Stimulated activated CD8-positive, alpha-beta memory T cell treated with anti-CD3 and anti-CD28 coated beads, Interleukin-2, amount 100 ng/mL, for 1 hour (primary cell): ENCODE results near the gene CDH12.
"Not testable (repeated sequence)": the region's sequence is repeated elsewhere in the genome, so short reads cannot be mapped to it uniquely, and the experiment has no call there.

Experiments
- DNase-seq, 2 donors: peaks; one replicate each; pipeline ENCODE4 v3.0.0-alpha.2; 2020; ENCODE audit warnings: low read depth in 2 of 2

The CDH12 gene

DNA sequence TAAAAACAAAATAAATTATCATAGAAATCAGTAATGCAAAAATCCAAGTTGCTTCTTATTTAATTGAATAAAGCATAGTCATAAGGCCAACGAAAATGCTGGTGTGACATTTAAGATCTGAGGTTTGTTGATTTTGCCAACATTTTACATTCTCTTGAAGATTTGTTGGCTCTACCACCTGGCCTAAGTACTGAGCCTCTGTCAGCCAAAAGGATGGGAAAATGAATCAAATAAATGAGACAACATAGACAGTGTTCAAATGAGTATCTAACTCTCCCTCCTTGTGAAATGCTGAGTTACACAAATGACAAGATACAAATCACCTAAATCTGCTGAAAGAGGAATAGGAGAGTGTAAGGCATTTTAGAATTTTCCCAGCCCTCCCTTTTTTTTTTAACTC, 575.0 kb downstream of the CDH12 start:
- no peak for DNase-seq

DNA sequence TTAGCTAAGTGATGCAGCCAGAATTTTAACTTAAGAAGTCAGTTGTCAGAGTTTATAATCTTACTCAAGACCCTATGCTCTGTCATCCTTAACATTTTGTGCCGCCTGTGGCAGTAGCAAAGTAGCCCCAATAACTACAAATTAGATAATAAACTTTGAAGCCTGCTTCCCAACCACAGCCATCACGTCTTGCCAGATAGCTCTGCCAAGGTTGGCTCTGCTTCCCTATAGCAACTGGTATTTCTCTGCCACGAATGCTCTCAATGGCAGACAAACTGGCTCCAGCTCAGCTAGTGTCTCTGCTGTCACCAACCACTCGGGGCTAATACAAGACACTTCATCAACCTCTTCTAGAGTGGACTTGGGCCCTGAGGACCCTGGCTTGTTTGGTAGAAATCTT, 576.1 kb downstream of the CDH12 start:
- no peak for DNase-seq

DNA sequence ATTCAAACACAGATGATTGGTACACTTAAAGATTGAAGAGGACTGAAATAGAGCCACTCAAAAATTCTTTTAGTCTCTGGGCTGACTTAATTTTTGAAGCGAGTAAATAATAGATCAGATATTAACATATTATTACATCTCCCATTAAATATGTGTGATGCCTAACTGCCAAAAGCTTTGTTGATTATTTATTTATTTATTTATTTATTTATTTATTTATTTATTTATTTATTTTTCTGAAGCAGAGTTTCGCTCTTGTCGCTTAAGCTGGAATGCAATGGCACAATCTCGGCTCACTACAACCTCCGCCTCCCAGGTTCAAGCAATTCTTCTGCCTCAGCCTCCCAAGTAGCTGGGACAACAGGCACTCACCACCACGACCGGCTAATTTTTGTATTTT, 587.3 kb downstream of the CDH12 start:
- not testable (repeated sequence) for DNase-seq

DNA sequence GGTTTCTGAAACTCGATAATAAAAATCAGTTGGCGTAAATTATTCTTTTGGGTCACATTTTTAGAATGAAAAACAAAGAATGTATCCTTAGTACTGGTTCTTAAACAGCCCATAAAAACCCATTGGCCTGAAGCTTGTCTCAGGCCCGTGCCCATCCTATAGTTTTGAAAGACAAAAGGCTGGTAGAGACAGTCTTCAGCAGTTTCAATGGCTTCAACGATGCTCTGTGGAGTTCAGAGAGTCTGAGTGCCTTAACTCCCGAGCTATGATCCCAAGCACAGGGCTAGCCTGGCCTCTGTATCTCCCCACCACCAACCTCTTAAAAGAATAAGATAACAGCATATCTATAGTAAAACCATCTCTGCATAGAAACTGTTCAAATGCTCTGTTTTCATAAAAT, 595.0 kb downstream of the CDH12 start:
- no peak for DNase-seq

DNA sequence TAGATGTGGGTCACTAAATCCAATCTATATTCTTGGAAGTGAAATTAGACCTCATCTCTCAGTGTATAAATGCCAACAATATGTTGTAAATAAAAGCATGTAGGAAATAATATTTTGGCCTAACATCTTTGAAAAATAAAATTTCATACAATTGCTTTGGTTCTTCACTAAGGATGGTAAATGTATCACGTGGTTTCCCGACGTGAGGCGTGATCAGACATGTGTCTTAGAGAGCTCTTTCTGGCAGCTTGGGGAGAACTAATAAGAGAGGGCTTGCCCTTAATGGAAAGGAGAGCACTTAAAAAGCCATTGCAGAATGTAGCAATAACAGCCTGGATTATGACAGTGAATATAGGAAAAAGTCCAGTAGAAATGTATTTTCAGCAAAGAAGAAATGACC, 602.6 kb downstream of the CDH12 start:
- no peak for DNase-seq

DNA sequence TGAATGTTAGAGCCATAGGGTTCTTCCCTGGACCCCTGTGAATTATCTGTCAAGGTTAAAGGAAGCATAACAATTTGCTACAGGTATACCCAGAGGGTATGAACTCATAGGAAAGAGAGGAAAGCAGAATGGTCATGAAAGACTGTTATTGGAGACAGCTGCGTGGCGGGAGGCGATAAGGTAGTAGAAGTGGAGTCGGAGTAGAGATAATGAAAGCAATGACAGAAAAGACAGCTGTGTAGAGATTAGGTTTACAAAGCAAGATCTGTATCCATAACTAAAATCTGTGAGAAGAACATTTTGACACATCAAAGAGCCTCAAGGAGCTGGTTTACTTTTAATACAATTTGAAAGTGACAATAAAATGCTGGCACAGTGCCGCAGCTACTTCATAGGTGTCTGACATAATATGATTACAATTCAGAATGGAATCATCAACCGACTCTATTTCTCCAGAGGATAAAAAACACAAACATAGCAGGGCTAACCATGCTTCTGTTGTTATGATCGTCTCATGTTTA, 603.9 kb downstream of the CDH12 start:
- DNase-seq, result no peak

DNA sequence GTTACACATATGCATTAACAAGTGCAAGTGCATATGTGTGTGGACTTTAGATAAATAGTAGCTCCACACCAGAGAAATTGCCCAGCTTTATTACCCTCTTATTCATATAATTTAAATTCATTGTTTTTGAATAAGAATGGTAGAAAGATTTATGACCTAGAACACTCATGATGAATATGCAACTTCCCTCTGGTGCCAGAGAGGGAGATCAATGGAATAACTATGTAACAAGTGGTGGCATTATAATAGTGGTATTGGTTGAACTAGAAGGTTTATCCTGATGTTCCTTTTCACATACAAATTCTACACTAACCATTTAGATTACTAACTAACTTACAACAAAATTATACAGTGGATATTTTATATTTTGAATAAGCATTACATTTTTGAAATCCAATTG, 607.4 kb downstream of the CDH12 start:
- DNase-seq, result no peak

DNA sequence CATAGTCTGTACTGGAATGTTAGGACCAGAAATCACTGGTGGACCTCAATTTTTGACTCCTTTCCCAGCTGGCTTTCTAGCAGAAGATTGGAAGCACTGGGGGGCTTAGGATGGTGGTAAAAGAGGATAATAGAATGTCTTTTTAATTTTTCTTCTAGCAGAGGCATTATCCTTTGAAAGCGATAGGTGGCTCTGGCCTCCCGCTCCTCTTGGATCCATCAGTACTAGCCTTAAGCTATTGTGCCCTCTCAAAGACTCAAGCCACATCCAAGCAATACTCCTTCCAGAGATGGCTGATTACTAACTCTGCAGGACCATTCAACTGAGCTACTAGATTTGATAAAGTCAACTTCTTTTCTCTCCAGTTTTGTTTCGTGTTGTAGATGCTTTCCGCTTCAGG, 610.6 kb downstream of the CDH12 start:
- DNase-seq, result no peak

DNA sequence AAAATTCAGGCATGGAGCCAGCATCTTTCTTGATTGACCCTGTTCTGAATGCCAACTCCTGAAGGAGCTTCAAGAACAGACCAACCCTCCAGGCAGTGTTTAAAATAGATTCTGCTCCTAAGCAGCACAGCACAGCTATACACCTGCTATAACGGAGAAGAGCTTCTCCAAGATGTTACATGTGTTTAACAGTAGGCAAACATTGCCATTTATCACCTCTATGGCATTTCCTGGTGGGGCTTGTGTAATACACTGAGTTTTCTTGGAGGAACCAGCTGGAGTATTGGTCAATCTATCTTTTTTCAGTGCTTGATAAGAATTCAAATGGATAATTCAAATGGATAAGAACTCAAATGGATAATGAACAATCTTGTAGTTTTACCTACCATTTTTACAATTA, 615.1 kb downstream of the CDH12 start:
- DNase-seq, result no peak

DNA sequence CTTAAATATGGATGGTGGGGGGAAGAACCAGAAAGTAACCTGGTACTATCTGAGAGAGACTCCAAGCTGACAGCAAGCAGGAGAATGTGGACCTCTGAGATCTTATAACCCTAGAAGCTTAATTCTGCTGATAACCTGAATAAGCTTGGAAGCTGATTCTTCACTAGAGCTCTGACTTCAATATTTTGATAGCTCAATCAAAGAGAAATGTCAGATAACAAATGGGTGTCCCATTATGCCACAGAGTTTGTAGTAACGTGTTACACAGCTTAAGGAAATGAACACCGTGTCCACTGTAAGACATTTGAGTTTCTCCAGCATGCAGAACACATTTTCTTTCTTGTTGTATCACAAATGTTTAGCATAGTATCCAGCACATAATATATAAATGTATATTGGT, 626.7 kb downstream of the CDH12 start:
- no peak for DNase-seq

DNA sequence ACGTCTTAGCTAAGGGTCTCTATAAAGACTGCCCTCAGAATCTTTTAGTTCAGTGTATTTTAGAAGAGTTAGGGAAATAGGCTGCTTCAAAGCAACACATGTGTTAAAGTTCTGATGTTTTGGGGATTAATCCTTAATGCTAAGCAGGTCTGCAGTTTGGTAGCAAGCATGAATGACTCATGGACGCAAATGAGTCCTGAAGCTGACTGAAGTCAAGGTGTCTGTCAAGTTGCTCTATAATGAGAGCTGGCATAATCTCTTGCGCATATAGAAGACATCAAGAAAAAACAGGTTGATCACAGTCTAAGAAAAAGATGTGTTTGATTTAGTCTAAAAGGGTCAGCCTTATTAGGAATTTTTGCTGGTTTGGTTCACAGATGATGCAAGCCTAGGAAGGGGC, 630.1 kb downstream of the CDH12 start:
- no peak for DNase-seq

DNA sequence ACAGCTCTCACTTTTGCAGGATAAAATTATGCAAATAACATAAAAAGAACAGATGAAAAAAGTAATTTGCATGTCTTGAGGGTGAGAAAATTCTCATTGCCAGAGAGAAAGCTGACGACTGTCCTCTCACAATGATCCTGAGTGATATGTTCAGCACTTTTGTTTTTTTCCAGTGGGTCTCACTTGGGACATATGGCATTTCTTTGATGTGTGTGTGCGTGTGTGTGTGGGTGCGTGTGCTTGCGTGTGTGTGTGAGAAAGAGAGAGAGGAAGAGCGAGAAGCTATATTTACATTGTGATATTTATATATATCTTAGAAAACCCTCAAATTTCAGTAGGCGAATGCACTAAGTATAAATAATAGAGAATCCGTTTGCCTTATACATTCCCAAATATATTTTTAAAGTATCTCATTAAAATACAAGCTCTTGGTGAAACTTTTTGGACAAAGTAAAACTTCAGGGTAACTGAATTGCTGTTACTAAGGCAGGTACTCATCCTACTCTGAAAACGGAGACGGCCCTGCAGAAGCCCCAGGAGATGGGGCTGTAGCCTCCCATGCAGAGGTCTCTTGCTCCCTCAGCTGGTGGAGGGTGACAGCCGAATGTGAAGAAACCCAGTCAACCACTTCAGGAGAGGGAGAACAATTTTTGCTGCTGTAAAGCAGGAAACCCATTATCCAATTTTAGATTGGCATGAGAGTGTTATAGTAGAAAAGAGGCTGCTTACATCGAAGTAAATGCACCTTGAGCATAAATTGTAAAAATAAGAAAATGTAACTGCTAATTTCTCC, 639.2 kb downstream of the CDH12 start:
- not testable (repeated sequence) for DNase-seq

DNA sequence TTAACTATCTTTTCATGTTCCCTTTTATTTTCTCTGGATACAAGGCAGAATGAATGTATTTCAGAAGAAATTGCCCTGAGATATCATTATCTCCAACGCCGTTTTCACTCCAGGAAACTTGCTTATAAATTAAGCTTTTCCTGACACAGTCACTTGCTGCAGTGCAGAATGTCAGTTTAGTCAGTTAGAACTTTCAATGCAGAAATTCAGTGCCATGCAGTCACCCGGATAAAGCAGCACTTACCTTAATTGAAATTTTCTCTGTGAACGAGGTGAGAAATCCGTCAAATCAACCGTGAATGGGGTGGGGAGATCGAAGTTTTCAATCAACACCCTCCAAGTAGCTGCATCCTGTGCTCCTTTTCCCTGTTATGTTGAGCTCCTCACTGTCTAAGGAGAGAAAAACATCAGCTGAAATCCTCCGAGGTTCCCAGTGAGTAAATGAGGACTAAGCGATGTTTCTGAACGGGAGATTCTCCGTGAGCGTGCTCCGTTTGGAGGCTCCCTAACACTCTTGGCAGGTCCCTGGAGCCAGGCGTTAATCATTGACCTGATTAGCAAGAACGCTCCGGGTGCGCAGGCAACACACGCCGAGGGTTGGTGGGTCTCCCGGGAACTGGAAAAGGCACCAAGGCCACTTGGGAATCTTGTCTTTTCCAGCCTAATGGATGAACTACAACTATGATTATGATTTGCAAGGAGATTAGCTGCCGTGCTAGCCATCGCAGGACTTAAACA, 640.7 kb downstream of the CDH12 start:
- DNase-seq, result not testable (repeated sequence)

DNA sequence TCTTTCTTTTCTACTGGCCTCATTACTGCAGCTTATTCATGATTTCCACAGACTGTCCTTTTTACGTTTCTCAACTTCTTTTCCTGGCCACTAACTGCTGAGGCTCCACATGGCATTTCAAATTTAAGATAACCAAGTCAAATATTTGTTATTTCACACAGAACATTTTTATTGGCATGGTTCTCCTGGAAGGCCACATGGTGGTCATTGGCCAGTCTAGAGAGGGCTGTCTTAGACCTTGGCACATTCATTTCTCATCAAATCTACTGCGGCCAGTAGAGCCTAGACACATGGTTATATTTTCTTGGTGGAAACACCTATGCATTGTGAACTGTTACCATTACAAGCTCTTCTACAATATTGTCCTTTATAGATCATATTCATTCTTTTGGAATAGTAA, 644.7 kb downstream of the CDH12 start:
- not testable (repeated sequence) for DNase-seq

DNA sequence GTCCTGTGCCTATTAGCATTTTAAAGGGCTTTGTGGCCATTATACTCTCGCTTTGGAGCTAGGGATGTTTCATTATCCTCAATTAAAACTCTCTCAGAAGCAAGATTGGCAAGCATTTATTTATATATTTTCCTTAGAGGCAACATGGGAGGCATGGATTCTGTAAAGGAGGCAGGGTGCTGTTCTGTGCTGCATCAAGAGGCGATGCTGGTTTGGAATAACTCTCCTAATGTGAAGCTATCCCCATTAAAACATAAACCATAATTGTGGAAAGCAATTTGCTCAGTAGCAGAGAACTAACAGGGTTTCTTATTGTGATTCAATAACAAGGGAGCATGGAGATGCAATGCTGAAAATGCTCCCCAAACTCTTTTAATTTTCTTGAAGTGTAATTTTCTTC, 664.5 kb downstream of the CDH12 start:
- not testable (repeated sequence) for DNase-seq

DNA sequence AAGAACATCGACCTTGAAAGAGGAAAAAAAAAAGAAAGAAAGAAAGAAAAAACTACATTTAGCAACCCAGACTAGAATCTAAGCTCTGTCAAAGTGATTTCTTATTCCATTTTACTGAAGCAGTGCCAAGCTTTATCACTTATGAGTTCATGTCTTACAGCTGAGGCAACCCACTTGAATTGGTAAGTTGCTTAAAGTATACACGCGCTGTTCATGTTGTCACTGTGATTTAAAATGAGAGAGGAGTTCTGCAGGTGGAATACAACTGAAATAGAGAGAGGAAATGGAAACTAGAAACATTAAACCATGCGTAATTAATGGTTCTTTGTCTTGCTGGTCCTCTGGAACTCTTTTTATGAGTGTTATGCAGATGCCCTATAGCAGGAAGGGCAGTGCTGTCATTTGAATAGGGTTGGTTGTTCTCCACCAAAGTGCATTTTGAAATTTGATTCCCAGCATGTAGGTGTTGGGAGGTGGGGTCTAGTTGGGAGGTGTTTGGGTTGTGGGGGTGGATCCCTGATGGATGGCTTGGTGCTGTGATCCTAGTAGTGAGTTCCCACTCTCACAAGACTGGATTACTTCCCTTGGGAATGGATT, 665.4 kb downstream of the CDH12 start:
- DNase-seq, result not testable (repeated sequence)

DNA sequence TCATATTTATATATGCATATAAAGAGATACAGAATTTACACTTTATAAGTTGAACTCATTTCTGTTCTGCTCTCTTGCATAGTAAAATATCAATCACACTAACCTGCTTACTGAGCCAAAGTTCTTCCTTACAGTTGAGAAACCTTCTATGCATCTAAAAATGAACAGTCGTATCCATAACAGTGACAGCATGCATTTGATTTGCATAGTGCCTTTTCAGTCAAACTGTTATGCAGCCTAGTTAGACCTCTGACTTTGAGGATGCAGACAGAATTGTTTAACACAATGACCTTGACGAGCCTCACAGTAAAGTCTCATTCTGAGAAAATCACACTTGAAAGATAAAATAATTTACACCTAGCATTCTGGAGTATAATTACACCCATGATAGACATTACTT, 683.9 kb downstream of the CDH12 start:
- DNase-seq, result not testable (repeated sequence)

DNA sequence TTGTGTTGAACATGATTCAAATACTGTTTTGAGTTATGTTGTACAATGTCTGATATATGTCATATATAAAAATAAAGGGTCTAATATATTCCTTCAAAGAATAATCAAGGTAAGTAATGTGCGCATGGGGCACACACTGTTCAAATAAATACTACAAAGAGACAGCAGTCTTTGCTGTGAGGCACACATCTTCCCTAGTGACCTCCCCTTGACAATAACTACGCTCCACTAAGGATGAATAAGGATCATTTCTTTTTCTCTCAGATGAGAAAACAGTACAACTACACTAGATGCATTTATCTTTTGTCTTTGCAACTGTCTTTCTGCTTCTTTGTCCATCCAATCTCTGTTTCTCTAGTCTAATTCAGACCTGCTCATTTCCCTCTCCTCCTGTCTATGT, 684.4 kb downstream of the CDH12 start:
- DNase-seq, result not testable (repeated sequence)

DNA sequence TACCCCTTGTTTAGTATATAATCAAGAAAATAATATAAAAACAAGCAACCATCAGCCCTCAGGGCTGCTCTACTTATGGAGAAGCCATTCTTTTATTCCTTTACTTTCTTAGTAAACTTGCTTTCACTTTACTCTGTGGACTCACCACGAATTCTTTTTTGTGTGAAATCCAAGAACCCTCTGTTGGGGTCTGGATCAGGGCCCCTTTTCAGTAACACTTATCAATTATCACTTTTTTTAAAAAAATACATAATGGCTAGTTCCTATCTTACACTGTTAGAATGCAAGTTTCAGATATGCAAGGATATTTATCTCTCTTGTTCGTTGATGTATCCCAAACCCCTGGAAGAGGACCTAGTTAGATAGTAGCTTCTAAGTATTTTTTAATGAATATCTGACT, 687.2 kb downstream of the CDH12 start:
- not testable (repeated sequence) for DNase-seq

DNA sequence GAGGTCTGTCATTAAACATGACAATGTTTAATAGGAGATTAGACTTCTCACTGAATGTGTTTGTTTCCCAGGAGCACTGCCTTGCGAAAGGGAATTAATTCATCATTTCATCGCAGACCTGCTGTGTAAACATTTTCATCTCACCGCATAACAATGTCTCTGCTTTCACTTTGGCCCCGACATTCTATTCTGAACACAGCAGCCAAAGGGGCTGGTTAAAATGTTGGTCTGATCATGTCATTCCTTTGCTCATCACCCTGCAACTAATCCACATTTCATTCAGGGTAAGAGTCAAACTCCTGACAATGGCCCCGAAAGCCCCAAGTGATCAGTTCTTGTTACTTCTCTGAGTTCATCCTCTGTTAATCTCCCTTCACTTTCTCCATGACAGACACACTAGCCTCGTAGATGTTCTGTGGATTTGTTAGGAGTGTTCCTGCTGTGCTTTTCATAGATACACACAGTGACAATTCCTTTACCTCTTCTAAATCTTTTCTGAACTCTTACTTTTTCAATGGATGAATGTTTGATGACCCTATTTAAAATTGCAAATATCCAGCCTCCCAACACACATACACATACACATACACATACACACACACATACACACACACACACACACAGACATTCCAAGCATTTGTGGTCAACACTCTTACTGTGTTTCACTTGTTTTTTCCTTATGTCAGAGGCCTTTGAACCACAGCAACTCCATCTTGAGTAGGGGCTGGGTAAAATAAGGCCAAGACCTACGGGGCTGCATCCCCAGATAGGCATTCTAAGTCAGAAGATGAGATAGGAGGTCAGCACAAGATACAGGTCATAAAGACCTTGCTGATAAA, 688.0 kb downstream of the CDH12 start:
- not testable (repeated sequence) for DNase-seq

DNA sequence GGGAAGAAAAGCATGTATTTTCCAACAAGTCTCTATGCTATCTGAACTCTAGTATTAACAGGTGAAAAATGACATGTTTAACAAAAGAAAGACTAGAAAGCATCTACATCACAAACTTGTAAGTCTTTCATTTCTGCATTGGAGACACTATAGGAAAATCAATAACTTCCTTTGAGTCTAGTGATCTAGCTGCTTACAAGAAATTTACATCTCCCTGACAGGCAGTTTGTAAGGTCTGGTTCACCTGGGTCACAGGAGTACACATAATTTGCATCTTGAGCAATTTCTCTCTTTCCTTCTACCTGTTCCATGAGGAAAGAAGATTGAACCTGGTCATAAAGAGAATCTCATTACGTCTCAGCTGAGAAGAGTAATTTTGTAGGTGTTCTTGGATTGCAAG, 696.2 kb downstream of the CDH12 start:
- DNase-seq, result not testable (repeated sequence)

DNA sequence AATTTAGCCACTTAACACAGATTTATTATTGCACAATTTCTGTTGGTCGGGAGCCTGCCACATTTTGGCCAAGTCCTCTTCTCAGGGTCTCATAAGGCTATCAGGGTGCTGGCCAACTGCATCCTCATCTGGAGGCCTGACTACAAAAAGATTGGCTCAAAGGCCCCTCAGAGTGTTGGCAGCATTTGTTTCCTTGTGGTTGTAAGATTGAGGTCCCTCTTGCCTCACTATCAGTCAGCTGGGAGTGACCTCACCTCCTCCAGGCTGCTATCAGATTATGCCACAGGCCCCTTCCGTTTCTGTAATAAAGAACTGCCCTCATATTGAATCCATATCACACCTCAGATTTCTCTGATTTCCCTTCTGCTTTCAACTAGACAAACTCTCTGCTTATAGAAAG, 698.4 kb downstream of the CDH12 start:
- DNase-seq, result not testable (repeated sequence)
